NCI-H1930 (cell line): Measurements from ENCODE around the gene SPAG4.

Source experiments
- DNase-seq, 2 experiments: peaks; one replicate each; lab custom pipeline; 2025; lab: John Stamatoyannopoulos, UW

SPAG4 gene, protein sequence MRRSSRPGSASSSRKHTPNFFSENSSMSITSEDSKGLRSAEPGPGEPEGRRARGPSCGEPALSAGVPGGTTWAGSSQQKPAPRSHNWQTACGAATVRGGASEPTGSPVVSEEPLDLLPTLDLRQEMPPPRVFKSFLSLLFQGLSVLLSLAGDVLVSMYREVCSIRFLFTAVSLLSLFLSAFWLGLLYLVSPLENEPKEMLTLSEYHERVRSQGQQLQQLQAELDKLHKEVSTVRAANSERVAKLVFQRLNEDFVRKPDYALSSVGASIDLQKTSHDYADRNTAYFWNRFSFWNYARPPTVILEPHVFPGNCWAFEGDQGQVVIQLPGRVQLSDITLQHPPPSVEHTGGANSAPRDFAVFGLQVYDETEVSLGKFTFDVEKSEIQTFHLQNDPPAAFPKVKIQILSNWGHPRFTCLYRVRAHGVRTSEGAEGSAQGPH

DNA sequence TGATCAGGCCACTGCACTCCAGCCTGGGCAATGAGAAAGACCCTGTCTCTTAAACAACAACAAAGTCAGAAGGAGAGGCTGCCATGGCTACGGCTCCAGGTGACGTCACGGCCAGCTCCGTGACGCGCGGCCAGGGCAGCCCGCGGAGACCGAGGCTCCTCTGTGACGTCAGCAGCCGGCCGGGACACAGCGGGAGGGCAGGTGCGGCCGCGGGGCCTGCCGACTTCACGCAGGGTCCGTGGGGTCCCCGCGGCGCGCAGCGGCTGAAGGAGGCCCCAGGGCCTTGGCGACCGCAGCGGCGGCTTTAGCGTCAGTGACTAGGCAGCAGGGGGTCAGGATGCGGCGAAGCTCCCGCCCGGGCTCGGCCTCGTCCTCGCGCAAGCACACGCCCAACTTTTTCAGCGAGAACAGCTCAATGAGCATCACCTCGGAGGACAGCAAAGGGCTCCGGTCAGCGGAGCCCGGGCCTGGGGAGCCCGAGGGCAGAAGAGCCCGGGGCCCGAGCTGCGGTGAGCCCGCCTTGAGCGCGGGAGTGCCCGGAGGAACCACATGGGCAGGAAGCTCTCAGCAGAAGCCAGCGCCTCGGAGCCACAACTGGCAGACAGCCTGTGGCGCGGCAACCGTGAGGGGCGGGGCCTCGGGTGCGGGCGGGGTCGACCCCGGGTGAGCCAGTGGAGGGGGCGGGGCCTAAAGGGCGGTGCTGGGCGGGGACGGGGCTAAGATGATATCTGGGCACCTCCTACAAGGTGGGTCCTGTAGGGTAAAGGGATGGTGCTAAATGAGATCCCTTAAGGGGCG, at the start of gene SPAG4:
TSS of gene SPAG4 (plus strand) at position 163 of the 798 bp plus-strand sequence. CDS start at position 338, 175 bp downstream.
- peak; percentile 99 to 100 for DNase-seq

DNA sequence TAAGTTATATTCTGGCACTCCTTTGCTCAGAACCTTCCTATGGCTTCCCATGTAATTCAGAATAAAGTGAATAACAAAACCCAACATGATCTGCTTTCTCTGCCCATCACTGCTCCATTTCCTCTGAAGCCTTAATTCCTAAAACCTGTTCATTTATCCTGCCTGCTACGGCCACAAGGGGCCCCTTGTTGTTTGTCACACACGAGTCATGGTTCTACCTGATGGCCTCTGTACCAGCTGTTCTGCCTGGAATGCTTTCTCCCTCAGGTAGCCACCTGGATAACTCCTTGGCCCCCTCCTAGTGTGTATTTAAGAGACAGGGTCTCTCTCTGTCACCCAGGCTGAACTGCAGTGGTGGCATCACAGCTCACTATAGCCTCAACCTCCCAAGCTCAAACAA, 47.0 kb upstream of the SPAG4 start:
- peak; percentile 14 to 18 for DNase-seq

DNA sequence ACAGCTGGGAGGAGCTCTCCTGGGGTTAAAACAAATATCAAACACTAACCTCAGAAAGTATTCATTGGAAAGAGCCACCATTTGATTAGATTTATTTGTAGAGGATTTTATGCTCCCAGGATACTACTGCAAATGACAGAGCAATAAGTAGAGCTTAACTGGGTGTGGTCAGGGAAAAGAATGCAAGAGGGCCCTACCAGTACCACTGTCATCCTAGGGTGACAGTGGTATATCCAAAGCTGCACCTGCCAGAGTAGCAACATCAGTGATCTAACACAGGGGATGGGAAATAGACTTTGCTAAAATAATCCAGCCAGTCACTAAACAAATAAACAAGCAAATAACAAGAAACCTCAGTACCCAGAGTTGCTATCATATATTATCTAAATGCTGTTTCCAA, 44.1 kb upstream of the SPAG4 start:
- DNase-seq, result no peak

DNA sequence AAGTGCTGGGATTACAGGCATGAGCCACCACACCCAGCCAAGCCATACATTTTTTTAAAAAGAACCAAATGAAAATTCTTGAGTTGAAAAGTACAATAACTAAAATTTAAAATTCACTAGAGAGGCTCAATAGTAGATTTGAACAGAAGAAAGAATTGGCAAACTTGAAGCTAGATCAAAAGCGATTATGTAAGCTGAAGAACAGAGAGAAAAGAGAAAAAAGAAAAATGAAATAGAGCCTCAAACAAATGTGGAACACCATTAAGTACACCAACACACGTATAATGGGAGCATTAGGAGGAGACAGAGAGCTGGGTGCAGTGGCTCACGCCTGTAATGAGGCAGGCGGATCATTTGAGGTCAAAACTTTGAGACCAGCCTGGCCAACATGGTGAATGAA, 42.8 kb upstream of the SPAG4 start:
- no peak for DNase-seq

DNA sequence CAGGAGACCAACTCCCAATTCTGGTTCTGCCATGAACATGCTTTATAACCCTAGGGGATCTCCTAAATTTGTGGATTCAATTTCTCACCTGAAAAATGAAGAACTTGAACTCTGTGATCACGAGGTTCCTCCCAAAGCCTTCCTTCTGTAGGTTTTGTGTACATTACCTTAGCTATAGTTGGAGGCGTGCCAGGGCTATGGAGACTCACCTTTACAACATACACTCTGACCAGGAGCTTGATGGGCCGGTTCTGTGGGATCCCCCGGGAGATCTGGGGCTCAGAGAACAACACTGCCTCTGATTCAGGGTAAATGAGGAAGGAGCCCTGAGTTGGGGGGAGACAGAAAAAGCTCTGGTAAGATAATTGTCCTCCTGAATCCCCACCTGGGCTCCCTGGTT, 39.7 kb upstream of the SPAG4 start:
- no peak for DNase-seq

DNA sequence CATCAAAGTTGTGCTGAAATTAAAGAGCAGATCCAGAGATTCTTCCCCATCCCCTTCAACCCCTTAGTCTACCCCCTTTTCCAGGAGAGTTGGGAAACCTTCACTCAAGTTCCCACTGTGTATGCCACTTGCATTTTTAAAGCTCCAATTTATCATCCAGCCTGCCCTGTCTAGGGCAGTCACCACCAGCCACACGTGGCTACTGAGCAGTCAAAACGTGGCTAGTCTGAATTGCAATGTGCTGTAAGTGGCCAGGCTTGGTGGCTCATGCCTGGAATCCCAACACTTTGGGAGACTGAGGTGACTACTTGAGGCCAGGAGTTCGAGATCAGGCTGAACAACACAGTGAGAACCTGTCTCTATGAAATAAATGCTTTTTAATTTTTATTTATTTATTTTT, 38.8 kb upstream of the SPAG4 start:
- no peak for DNase-seq

DNA sequence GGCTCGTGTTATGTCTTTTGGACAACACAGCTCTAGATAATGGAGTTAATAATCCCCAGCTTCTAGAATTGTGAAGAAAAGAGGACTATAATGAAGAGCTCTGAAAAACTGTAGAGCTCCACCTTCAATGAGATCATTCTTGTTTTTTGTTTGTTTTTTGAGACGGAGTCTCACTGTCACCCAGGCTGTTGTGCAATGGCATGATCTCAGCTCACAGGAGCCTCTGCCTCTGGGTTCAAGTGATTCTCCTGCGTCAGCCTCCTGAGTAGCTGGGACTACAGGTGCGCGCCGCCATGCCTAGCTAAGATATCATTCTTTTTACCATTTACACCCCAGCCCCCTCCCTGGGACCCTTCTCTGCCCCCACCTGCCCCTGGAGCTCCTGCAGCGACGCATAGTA, 37.2 kb upstream of the SPAG4 start:
- no peak for DNase-seq

DNA sequence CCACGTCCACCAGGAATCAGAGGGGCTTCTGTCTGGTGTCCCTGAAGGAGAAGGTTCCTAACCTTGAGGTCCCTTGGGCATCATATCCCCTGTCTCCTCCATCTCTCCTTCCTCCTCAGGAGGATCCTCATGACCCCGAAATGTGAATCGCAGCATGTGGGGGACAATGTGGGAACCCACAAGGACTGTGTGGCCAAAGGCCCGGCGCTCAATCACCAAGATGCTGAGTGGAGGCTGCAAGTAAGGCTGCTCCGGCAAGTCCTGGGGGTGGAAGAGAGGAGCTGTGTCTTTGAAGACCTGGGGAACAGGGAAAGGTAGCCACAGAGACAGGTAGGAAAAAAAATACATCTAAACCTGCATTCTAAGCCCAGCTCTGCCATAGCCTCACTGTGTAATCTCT, 36.4 kb upstream of the SPAG4 start:
- DNase-seq, result no peak

DNA sequence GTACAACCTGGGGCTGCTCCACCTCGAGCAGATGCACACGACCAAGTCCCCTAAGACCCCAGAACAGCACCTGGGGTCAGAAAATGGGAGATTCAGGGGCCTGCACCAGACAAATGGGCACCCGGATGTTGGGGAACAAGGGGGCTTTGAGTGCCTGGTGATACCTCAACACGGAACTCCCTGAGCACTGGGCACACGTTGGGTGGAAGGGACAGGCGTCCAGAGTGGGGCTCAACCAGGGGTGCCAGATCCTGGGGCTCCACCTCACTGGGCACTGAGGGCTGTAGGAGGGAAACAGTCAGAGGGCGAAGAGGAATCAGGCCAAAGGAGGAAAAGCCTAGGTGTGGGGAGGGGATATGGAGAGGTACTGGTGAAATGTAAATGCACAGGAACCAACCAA, 33.5 kb upstream of the SPAG4 start:
- no peak for DNase-seq

DNA sequence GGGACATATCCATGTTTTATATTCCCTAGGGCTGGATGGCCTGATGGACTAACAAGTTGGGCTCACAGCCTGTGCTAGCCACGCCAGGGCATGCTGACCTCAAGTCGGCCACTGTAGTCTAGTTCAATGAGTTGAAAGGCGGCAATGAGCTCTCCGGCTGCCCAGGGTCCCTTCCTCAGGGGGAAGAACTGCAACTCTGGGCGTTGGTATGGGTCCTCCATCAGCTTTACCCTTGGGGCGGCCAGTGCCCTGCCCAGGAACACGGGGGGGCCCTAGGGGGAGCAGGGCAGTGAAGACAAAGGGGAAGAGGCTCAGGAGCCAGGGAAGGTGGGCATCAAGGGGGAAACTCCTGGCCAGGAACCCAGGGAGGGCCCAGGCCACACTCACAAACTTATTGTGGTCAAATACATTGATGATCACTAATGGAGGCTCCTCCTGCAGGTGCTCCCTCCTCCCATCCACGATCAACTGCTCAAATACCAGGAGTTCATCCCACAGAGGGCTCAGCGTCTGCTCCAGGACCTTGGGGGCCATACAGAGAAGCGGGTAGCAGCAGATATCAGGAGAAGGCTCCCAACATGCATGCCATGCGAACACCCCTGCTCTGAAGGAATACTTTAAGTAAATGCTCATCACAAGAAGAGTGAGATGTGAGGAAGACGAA, 32.8 kb upstream of the SPAG4 start:
- DNase-seq, result no peak

DNA sequence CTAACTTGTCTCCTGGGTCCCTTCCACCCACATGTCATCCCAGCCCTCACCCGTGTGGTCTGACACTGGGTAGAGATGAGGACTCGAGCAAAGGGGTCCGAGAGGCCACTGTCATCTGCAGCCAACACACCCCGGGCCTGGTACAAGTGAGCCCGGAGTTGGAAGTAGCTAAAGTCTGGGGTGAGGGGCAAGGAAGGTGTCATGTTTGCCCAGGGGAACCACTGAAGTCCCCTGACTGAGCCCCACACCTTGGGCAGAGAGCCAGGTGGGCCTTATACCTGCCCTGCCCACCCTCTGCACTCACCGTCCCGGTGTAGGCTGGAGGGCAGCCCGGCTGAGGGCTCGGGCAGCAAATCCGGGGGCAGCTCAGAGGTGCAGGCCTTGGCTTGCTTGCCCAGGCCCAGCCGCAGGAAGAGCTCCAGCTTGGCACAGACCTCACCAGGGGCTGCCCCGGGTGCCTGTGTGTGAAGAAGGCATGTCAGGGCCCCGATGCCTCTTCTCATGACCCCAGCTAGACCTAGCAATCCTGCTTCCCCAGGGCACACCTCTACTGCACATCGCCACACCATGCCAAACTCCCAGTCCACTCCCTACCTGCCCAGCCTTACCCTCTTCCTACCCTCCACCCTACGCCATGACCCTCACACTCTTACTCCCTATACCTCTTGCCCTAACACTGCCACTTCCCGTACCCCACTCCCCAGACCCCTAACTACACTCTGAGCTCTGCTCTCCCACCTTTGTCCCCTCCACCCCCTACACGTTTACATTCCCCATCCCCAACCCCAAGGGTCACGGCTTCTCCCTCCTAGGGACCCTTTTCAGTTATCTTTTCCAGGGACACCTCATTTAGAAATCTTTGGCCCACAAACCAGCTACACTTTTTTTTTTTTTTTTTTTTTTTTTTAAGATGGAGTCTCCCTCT, 31.7 kb upstream of the SPAG4 start:
- DNase-seq, result no peak

DNA sequence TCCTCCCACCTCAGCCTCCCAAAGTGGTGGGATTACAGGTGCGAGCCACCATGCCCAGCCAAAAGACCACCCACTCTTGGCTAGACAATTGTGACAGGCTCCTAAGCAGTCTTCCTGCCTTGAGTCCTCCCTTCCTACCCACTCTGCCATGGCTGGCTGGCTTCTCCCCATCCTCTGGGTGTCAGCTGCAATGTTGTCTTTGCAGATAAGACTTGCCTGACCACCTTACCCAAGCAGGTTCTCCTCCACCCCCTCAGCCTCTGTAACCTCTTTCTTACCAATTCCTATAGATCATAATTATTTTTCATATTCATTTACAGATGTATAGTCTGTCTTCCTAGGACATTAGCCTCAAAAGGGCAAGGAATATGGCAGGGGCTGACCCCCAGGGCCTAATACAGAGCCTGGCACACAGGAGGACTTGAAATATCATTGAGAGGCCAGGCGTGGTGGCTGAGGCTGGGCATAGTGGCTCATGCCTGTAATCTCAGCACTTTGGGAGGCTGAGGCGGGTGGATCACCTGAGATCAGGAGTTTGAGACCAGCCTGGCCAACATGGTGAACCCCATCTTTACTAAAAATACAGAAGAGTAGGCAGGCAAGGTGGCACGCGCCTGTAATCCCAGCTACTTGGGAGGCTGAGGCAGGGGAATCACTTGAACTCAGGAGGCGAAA, 28.7 kb upstream of the SPAG4 start:
- no peak for DNase-seq

DNA sequence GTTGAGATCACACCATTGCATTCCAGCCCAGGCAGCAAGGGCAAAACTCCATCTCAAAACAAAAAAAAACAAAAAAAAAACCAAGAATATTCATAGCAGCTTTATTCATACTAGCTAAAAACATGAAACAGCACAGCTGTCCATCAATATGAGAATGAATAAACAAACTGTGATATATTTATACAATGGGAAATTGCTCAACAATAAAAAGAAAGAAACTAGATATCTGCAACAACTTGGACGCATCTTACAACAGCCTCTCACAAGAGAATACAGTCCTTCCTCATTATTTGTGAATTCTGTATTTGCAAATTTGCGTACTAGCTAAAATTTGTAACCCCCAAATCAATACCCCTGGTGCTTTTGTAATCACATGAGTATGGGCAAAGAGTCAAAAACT, 28.2 kb upstream of the SPAG4 start:
- DNase-seq, result no peak

DNA sequence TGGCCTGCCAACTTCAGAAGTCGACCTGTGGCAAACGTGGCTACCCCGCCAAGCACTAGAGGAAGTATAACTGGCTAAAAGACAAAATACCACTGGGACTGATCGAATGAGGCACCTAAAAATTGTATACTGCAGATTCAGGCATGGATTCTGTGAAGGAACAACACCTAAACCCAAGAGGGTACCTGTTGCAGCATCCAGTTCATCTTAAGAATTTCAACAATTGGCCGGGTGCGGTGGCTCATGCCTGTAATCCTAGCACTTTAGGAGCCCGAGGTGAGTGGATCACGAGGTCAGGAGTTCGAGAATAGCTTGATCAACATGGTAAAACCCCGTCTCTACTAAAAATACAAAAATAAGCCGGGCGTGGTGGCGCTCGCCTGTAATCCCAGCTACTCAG, 27.2 kb upstream of the SPAG4 start:
- no peak for DNase-seq

DNA sequence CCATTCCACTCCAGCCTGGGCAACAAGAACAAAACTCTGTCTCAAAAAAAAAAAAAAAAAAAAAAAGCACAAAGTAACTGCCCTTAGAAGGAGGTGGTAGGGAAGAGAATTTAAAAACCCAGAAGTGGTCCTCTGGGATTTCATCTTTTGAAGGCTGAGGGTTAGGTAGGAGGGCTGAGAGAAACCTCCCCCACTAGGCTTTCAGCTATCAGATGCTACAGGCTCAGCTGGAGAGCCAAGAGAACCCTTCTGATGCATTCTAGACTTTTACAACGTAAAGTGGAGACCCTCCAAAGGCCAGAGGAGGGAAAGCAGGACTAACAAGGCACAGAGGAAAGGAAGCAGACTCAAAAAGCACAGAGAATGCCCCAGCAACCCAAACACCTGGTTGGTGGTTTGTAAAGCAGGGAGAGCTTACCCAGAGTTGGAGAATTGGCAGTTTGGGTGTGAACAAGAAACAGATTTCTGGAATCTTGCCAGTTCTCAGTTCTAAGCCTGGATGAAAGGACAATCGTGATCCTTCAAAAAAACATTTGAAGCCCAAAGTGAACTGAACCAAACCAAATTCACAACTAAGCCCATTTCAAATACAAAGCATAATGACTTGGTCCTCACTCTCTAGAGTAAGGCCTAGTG, 23.2 kb upstream of the SPAG4 start:
- DNase-seq, result no peak

DNA sequence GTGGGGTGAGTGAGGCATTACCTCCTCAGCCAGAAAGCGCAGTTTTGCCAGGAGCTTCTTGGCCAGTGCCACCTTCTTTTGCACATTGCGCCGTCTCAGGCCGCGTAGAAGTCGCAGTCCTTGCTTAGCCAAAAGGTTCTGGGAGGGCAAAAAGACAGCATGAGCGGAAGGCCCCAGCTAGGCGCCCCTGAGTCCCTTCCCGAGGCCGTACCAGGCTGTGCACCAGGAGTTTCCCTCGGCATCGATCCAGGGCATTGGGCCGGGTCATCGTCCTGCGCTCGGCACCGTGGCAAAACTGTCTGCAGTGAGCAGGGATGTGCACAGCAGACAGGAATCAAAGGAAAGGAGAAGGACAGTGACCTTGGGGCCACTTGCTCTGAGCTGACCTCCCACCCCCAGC, 20.2 kb upstream of the SPAG4 start:
- DNase-seq, result no peak

DNA sequence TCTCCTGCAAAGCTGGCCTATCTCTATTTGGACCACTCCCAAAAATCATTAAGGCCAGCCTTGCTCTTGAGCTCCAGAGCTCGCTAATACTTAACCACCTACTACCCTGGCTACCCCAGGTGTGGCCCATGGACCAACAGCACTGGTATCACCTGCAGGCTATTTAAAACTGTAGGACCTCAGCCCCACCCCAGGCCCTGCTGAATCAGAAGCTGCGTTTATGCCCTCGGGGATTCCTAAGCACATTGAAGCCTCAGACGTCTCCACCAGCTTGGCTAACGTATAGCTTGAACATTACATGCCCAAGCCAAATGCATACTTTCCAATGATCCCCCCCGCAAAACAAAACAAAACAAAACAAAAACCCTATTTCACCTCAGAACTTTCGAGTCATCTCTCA, 19.7 kb upstream of the SPAG4 start:
- no peak for DNase-seq

DNA sequence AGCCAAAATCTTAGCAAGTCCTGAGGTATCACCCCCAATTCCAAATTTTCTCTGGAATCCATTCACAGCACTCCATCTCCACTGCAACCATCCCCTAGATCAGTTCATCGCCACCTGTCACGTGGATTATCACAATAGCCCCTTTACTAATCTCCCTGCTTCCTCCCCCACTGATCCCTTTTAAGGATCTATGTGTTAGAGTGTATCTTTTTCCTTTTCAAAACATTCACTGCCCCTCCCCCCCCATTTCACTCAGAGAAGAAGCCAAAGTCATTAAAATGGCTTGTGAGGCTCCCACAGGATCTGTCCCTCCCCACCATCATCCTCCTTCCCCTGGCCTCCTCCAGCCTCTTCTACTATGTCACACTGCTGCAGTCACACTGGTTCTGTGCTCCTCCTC, 18.4 kb upstream of the SPAG4 start:
- DNase-seq, result no peak

DNA sequence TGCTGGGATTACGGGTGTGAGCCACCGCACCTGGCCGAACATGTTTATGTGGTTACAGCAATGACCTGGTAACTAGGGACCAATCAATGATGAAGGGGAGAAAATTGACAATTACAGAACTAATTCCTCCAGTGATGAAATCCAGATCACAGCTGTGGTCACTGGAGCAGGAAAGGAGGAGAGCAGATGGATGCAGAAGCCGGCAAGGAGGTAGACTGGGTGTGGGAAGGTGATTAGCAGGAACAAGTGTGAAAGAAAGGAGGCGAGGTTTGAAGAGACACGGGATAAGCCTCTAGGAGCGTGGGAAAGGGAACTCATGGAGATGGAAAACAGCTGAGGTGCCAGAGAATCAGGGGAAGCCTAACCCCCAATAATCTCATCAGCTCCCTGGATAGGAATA, 17.2 kb upstream of the SPAG4 start:
- no peak for DNase-seq

DNA sequence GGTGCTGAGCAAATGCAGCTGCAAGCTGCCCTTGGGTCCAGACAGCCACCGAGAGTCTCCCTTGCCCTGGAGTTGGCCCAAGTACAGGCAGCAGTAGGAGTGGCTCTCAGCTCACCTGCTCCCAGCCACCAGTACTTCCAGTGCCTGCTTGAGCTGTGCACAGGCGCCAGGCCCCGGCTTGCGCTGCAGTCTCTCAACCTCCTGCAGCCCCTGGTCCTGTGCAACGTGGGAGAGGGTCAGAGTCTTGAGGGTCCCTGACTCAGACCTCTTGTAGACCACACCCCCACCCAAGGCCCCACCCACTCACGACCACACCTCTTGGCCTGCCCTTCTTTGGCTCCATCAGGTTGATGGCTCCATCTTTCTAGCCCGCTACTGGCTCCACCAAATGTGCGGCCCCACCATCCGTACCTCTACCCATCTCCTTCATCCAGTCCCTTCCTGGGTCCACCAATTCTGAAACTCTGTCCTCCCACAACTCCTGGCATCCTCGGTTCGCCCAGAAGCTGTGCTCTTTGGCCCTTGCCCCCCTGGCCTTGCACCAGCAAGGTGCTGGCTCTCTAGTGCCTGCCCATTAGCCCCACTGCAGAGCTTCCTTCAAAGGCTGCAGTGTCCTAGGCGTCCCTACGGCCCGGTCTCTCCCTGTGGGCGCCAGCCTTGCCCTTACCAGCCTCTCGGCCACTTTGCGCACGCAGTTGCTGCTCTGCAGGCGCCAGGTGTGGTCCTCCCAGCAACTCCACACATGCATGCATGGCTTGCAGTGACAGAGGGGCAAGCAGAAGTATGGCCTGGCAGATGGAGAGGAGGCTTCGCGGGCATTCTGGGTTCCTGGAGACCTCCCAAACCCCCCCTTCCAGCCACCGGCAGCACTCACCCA, 16.5 kb upstream of the SPAG4 start:
- no peak for DNase-seq
